Measurements from ENCODE around the gene MEF2C. TPM values are rescaled to one million over a fixed set of nuclear protein-coding genes. Genes with fewer than 3 reads are reported as not detected.
A peak's percentile ranks its signal among the peaks of the same experiment; 100 is the strongest.

The MEF2C gene
- total RNA-seq, 2 donors from 2014 or later = 0.09 to 0.27 TPM

GRCh38 chr5:88892669-88893068, 9.7 kb upstream of the MEF2C start:
- no peaks in the 10 kb centered on the region for H3K9me3 Mint-ChIP-seq
- ATAC-seq (no peak), DNase-seq (ENCODE audit: low spot score in 2 of 2) (no peak)
- no peak overlapping the region for H3K27ac Mint-ChIP-seq
- peaks cover 0 to 10% of the 10 kb centered on the region in 2 donors for H3K36me3 Mint-ChIP-seq

GRCh38 chr5:88890070-88890781, 7.2 kb upstream of the MEF2C start:
- no peak for DNase-seq (ENCODE audit: low spot score in 2 of 2)
- H3K36me3 Mint-ChIP-seq = peaks cover 0 to 10% of the 10 kb centered on the region in 2 donors
- no peak for ATAC-seq
- H3K27ac Mint-ChIP-seq = no peak overlapping the region
- no peaks in the 10 kb centered on the region for H3K9me3 Mint-ChIP-seq

- ATAC-seq = no peak
- H3K9me3 Mint-ChIP-seq = no peaks in the 10 kb centered on the region
- H3K27ac Mint-ChIP-seq = no peak overlapping the region
- DNase-seq (ENCODE audit: low spot score in 2 of 2) = no peak
- peaks cover 0 to 10% of the 10 kb centered on the region in 2 donors for H3K36me3 Mint-ChIP-seq
These were observed 6.4 kb upstream of the MEF2C start for GRCh38 chr5:88889189-88890069.

GRCh38 chr5:88888848-88889188, 5.8 kb upstream of the MEF2C start:
- Mint-ChIP-seq H3K9me3 (no peaks in the 10 kb centered on the region), H3K27ac (no peak overlapping the region), H3K36me3 (peaks cover 0 to 14% of the 10 kb centered on the region in 2 donors)
- ATAC-seq (no peak), DNase-seq (ENCODE audit: low spot score in 2 of 2) (no peak)

- H3K9me3 Mint-ChIP-seq = no peaks in the 10 kb centered on the region
- H3K36me3 Mint-ChIP-seq = peaks cover 0 to 16% of the 10 kb centered on the region in 2 donors
- DNase-seq (ENCODE audit: low spot score in 2 of 2) (no peak), ATAC-seq (no peak)
- H3K27ac Mint-ChIP-seq = no peak overlapping the region
These were observed 5.3 kb upstream of the MEF2C start for GRCh38 chr5:88888291-88888690.

- ATAC-seq (no peak), DNase-seq (ENCODE audit: low spot score in 2 of 2) (no peak)
- H3K9me3 Mint-ChIP-seq = no peaks in the 10 kb centered on the region
- H3K36me3 Mint-ChIP-seq = peaks cover 0 to 16% of the 10 kb centered on the region in 2 donors
- H3K27ac Mint-ChIP-seq = no peak overlapping the region
These were observed 4.4 kb upstream of the MEF2C start for GRCh38 chr5:88887342-88887741.

- Mint-ChIP-seq H3K27ac (no peak overlapping the region), H3K36me3 (peaks cover 0 to 16% of the 10 kb centered on the region in 2 donors), H3K9me3 (no peaks in the 10 kb centered on the region)
- DNase-seq (ENCODE audit: low spot score in 2 of 2) (no peak), ATAC-seq (no peak)
These were observed 3.9 kb upstream of the MEF2C start for GRCh38 chr5:88886746-88887341.

GRCh38 chr5:88886252-88886651, 3.3 kb upstream of the MEF2C start:
- ATAC-seq = no peak

GRCh38 chr5:88885002-88885401, 2.0 kb upstream of the MEF2C start:
- peaks cover 0 to 16% of the 10 kb centered on the region in 2 donors for H3K36me3 Mint-ChIP-seq
- DNase-seq (ENCODE audit: low spot score in 2 of 2) (no peak), ATAC-seq (no peak)
- no peaks in the 10 kb centered on the region for H3K9me3 Mint-ChIP-seq
- no peak overlapping the region for H3K27ac Mint-ChIP-seq

More at GRCh38 chr5:88886252-88886651, 3.3 kb upstream of the MEF2C start:
- DNase-seq (ENCODE audit: low spot score in 2 of 2) = no peak
- Mint-ChIP-seq H3K9me3 (no peaks in the 10 kb centered on the region), H3K27ac (no peak overlapping the region), H3K36me3 (peaks cover 0 to 16% of the 10 kb centered on the region in 2 donors)

- ATAC-seq (no peak), DNase-seq (ENCODE audit: low spot score in 2 of 2) (no peak)
- Mint-ChIP-seq H3K9me3 (no peaks in the 10 kb centered on the region), H3K36me3 (peaks cover 0 to 12% of the 10 kb centered on the region in 2 donors), H3K27ac (no peak overlapping the region)
These were observed 1.6 kb upstream of the MEF2C start for GRCh38 chr5:88884608-88884877.

GRCh38 chr5:88883836-88884607, 1.0 kb upstream of the MEF2C start:
- DNase-seq (ENCODE audit: low spot score in 2 of 2) (peak in 1 of 2 donors; percentile 27), ATAC-seq (peak in 1 of 2 donors; percentile 55)
- Mint-ChIP-seq H3K9me3 (no peaks in the 10 kb centered on the region), H3K36me3 (peaks cover 0 to 12% of the 10 kb centered on the region in 2 donors), H3K27ac (no peak overlapping the region)

GRCh38 chr5:88882276-88883038, 527 bp downstream of the MEF2C start:
- Mint-ChIP-seq H3K36me3 (peaks cover 0 to 7% of the 10 kb centered on the region in 2 donors), H3K9me3 (no peaks in the 10 kb centered on the region), H3K27ac (no peak overlapping the region)
- ATAC-seq (no peak), DNase-seq (ENCODE audit: low spot score in 2 of 2) (no peak)

GRCh38 chr5:88881571-88881971, 1.4 kb downstream of the MEF2C start:
- no peak for ATAC-seq

GRCh38 chr5:88880201-88880600, 2.8 kb downstream of the MEF2C start:
- no peak overlapping the region for H3K27ac Mint-ChIP-seq
- H3K36me3 Mint-ChIP-seq = peaks cover 0 to 7% of the 10 kb centered on the region in 2 donors
- no peak for ATAC-seq
- H3K9me3 Mint-ChIP-seq = no peaks in the 10 kb centered on the region
- DNase-seq (ENCODE audit: low spot score in 2 of 2) = no peak

More at GRCh38 chr5:88881571-88881971, 1.4 kb downstream of the MEF2C start:
- no peak for DNase-seq (ENCODE audit: low spot score in 2 of 2)
- Mint-ChIP-seq H3K9me3 (no peaks in the 10 kb centered on the region), H3K36me3 (peaks cover 0 to 7% of the 10 kb centered on the region in 2 donors), H3K27ac (no peak overlapping the region)

GRCh38 chr5:88879724-88880123, 3.3 kb downstream of the MEF2C start:
- no peak for ATAC-seq
- Mint-ChIP-seq H3K27ac (no peak overlapping the region), H3K36me3 (peaks cover 0 to 7% of the 10 kb centered on the region in 2 donors), H3K9me3 (no peaks in the 10 kb centered on the region)
- no peak for DNase-seq (ENCODE audit: low spot score in 2 of 2)

GRCh38 chr5:88878976-88879375, 4.0 kb downstream of the MEF2C start:
- ATAC-seq (no peak), DNase-seq (ENCODE audit: low spot score in 2 of 2) (no peak)
- H3K9me3 Mint-ChIP-seq = no peaks in the 10 kb centered on the region
- peaks cover 0 to 4% of the 10 kb centered on the region in 2 donors for H3K36me3 Mint-ChIP-seq
- H3K27ac Mint-ChIP-seq = no peak overlapping the region

Measured in activated naive CD4-positive, alpha-beta T cell treated with anti-CD3 and anti-CD28 coated beads, Interleukin-2, amount 50 U/mL, for 72 hours (primary cell).